K562 (cell line): ENCODE results near the gene DEFB114. TPM values are rescaled to one million over a fixed set of nuclear protein-coding genes. Genes with fewer than 3 reads are reported as not detected.
A peak's percentile ranks its signal among the peaks of the same experiment; 100 is the strongest.

Source experiments
- ATAC-seq: fragments of 200-7000 bp; cut with Tn5 transposase; 3 replicates; pipeline ENCODE4 v1.9.1; 2020; ENCODE audit warnings: moderate library complexity
- BruUV-seq: library from RNA; stranded (reverse); fragments of 400-500 nt; replicated peaks from 2 replicates; lab custom pipeline; 2021; lab: Mats Ljungman, UMichigan
- CTCF ChIA-PET: fragments of 300-600 bp; formaldehyde crosslinking; extraction: SDS; loops from one replicate; lab custom pipeline; 2021; ENCODE audit warnings: low intra/inter-chr PET ratio; lab: Yijun Ruan, JAX
- POLR2A ChIA-PET: fragments of 300-600, 350-650 bp; sonication (Branson Sonifier 250); formaldehyde crosslinking; extraction: SDS; loops from one replicate; lab custom pipeline; 2021; ENCODE audit warnings: antibody characterized with exemption, inconsistent platforms; lab: Yijun Ruan, JAX
- DNase-seq, 4 experiments: peaks; one replicate each; pipeline versions ENCODE4 v3.0.0 to v3.0.0-alpha.2; 2011 to 2018; ENCODE audit warnings: low spot score in 3 of 4, mixed read lengths in 3 of 4; ENCODE audit errors: extremely low read depth in 1 of 4
- FAIRE-seq: peaks from 2 replicates; lab custom pipeline; 2011; peaks lifted over from hg19 to GRCh38; lab: Jason Lieb, UNC
- H2AFZ ChIP-seq: 2 replicates; pipeline ENCODE4 v1.6.0; 2011; ENCODE audit warnings: low read depth, low read length, control low read depth, inconsistent platforms
- H3K27ac ChIP-seq: fragments of 200-600 bp; 3 replicates; pipeline ENCODE4 v1.8.0; 2011; ENCODE audit warnings: low read depth, mild to moderate bottlenecking, control low read depth, inconsistent platforms, low read length, moderate library complexity, mixed read lengths; ENCODE audit errors: extremely low read depth
- H3K27me3 ChIP-seq, 2 experiments: fragments of 300-600 bp in 1 of 2; 2 replicates in 1 of 2; 3 replicates in 1 of 2; pipeline versions ENCODE4 v1.6.0 to v1.8.0; 2011; ENCODE audit warnings: inconsistent platforms in 2 of 2, low read length in 2 of 2, mild to moderate bottlenecking in 1 of 2, mixed read lengths in 1 of 2, moderate library complexity in 1 of 2; ENCODE audit not compliant: control insufficient read depth in 2 of 2, insufficient read depth in 2 of 2
- H3K36me3 ChIP-seq: fragments of 300-600 bp; 3 replicates; pipeline ENCODE4 v1.8.0; 2011; ENCODE audit warnings: mild to moderate bottlenecking, low read length, inconsistent platforms; ENCODE audit not compliant: control insufficient read depth, insufficient read depth
- H3K4me1 ChIP-seq, 2 experiments: fragments of 200-600 bp in 1 of 2; replicated peaks in 1 of 2; 2 replicates in 1 of 2; 3 replicates in 1 of 2; pipeline versions ENCODE4 v1.5.1 to v1.8.0; 2011; ENCODE audit warnings: inconsistent platforms in 2 of 2, low read length in 2 of 2, mild to moderate bottlenecking in 1 of 2, mixed read lengths in 1 of 2, moderate library complexity in 1 of 2; ENCODE audit not compliant: control insufficient read depth in 2 of 2, insufficient read depth in 2 of 2
- H3K4me2 ChIP-seq: 2 replicates; pipeline ENCODE4 v1.6.1; 2011; ENCODE audit warnings: low read length, control low read depth, inconsistent platforms, mixed read lengths; ENCODE audit not compliant: insufficient read depth
- H3K4me3 ChIP-seq: fragments of 200-600 bp; sonication (generic), shearing (Covaris generic); 2 replicates; pipeline ENCODE4 v1.5.1; 2016; ENCODE audit warnings: control low read depth, inconsistent platforms
- H3K79me2 ChIP-seq: fragments of 200-600 bp; 3 replicates; pipeline ENCODE4 v1.8.0; 2011; ENCODE audit warnings: low read length, inconsistent platforms; ENCODE audit not compliant: control insufficient read depth, insufficient read depth
- H3K9ac ChIP-seq, 2 experiments: 2 replicates each; pipeline versions ENCODE4 v1.6.0 to v1.6.1; 2011; ENCODE audit warnings: low read depth in 2 of 2, low read length in 2 of 2, control low read depth in 1 of 2, inconsistent platforms in 1 of 2, mild to moderate bottlenecking in 1 of 2, mixed read lengths in 1 of 2; ENCODE audit not compliant: insufficient read depth in 1 of 2
- H3K9me1 ChIP-seq: one replicate; pipeline ENCODE4 v1.6.0; 2011; ENCODE audit warnings: inconsistent platforms, mild to moderate bottlenecking, low read length, moderate library complexity; ENCODE audit not compliant: control insufficient read depth, insufficient read depth
- H3K9me3 ChIP-seq: replicated peaks from 2 replicates; pipeline ENCODE4 v1.5.1; 2011; ENCODE audit warnings: low read depth, low read length, inconsistent platforms; ENCODE audit not compliant: control insufficient read depth, insufficient read depth
- H4K20me1 ChIP-seq: replicated peaks from 2 replicates; pipeline ENCODE4 v1.6.1; 2011; ENCODE audit warnings: low read length, inconsistent platforms, mixed read lengths; ENCODE audit not compliant: control insufficient read depth, insufficient read depth
- ATF3 ChIP-seq, 2 experiments: fragments of 450-650 bp in 1 of 2; sonication (generic) in 1 of 2; formaldehyde crosslinking in 1 of 2; IDR thresholded peaks in 1 of 2; conservative IDR thresholded peaks in 1 of 2; 2 replicates each; pipeline versions ENCODE4 v1.6.1 to v1.8.1; 2016 to 2023; ENCODE audit warnings: mild to moderate bottlenecking in 2 of 2, moderate library complexity in 2 of 2, inconsistent platforms in 1 of 2, missing genetic modification reagents in 1 of 2
- ATF7 ChIP-seq: fragments of 450-650 bp; IDR thresholded peaks from 2 replicates; pipeline ENCODE4 v1.7.1; 2014; ENCODE audit warnings: mild to moderate bottlenecking, moderate library complexity
- CEBPB ChIP-seq: fragments of 450-650 bp; IDR thresholded peaks from 2 replicates; pipeline ENCODE4 v1.6.1; 2016; ENCODE audit warnings: missing genetic modification characterization, missing compliant biosample characterization
- CEBPG ChIP-seq, 3 experiments: fragments of 200-800 bp in 1 of 3; sonication (Bioruptor generic) in 1 of 3; sonication (generic) in 1 of 3; formaldehyde crosslinking in 1 of 3; IDR thresholded peaks in 2 of 3; conservative IDR thresholded peaks in 1 of 3; 2 replicates each; pipeline versions ENCODE4 v1.6.1 to v1.8.0; 2016 to 2022; ENCODE audit warnings: missing compliant biosample characterization in 2 of 3, missing genetic modification characterization in 2 of 3, mild to moderate bottlenecking in 1 of 3, missing genetic modification reagents in 1 of 3
- MECOM ChIP-seq: fragments of 250-450 bp; sonication (Bioruptor Pico); IDR thresholded peaks from 2 replicates; pipeline ENCODE4 v1.8.0; 2022; ENCODE audit warnings: inconsistent platforms
- TRIM24 ChIP-seq, 2 experiments: fragments of 450-650 bp; IDR thresholded peaks; 2 replicates each; pipeline ENCODE4 v1.6.1; 2016
- ZBTB2 ChIP-seq: fragments of 450-650 bp; IDR thresholded peaks from 2 replicates; pipeline ENCODE4 v1.6.1; 2016; ENCODE audit warnings: antibody characterized with exemption
- ZNF318 ChIP-seq, 2 experiments: fragments of 450-650 bp; IDR thresholded peaks; 2 replicates each; pipeline ENCODE4 v1.6.1; 2016; ENCODE audit warnings: mild to moderate bottlenecking in 2 of 2, borderline replicate concordance in 1 of 2, low read depth in 1 of 2, moderate library complexity in 1 of 2
- WGBS: fragments of 100-300 bp; shearing (Covaris generic); methylation state at CpG from one replicate; pipeline ENCODE4 v1.1.6; 2016; ENCODE audit warnings: low coverage, mixed read lengths; ENCODE audit not compliant: insufficient coverage; ENCODE audit errors: missing lambda C conversion rate; 5-methylcytosine and 5-hydroxymethylcytosine counted together
- in situ Hi-C: fragments of 300-500 bp; cut with MboI; formaldehyde crosslinking; loops from 4 replicates; pipeline ENCODE4 v1.15.0; 2018; ENCODE audit warnings: inconsistent platforms, mixed read lengths
- intact Hi-C: fragments of 100-400 bp; cut with micrococcal nuclease; formaldehyde crosslinking; loops from 2 replicates; pipeline ENCODE4 v1.14.2; 2022
- polyA plus RNA-seq, 8 experiments: library from polyadenylated mRNA; depleted of rRNA in 4 of 8; stranded (reverse) in 5 of 8; unstranded in 3 of 8; fragments of >200 nt; fragmentation: Nextera tagmentation in 2 of 8; fragmentation: Illumina TruSeq in 1 of 8; extraction: Ambion mirVana in 2 of 8; extraction: Trizol in 1 of 8; gene quantifications; 2 replicates each; pipeline versions ENCODE4 v1.2.1 to v1.2.3, GENCODE V29; 2011 to 2014; ENCODE audit warnings: inconsistent platforms in 1 of 8, missing spikeins in 1 of 8
- total RNA-seq, 7 experiments: library from RNA; depleted of rRNA in 6 of 7; stranded (reverse); fragments of >200 nt in 6 of 7; fragmentation: Illumina TruSeq in 2 of 7; extraction: Trizol in 2 of 7; gene quantifications; 2 replicates each; pipeline versions ENCODE4 v1.2.1 to v1.2.3, GENCODE V29; 2011 to 2021; ENCODE audit warnings: low replicate concordance in 1 of 7

The DEFB114 gene
- total and polyA plus RNA-seq, 9 of the 15 experiments (the other 6 are each of a cell fraction or from before 2014, with no cell fraction given), result not detected

- Histone ChIP-seq H3K4me3 (no peak overlapping the region), H3K79me2 (peaks cover 13% of the 10 kb centered on the region), H3K9me3 (no peaks in the 10 kb centered on the region), H3K27ac (no peak overlapping the region), H4K20me1 (no peaks in the 10 kb centered on the region), H3K9ac (no peak overlapping the region), H3K27me3 (no peaks in the 10 kb centered on the region), H3K9me1 (no peaks in the 10 kb centered on the region), H3K36me3 (no peaks in the 10 kb centered on the region), H3K4me2 (no peak overlapping the region), H2AFZ (no peak overlapping the region), H3K4me1 (no peaks in the 10 kb centered on the region)
- no peak for FAIRE-seq
- no peak for ATAC-seq
- BruUV-seq, result no TSS peak
- intact Hi-C loops, result loop anchor here (5.0 kb wide), 1 partner anchor 310 kb away; the partner anchor contains the start of gene RHAG
- in situ Hi-C loops, result no loop called here
- ChIA-PET CTCF (no interaction called here), POLR2A (interaction anchor here (1.2 kb wide), 1 partner anchor 17 kb away, joined by 4 read pairs; no protein-coding TSS in a partner anchor)
- DNase-seq, result no peak
- 57% methylated on average over 2 of the region's 2 CpGs for WGBS
- 0 out of 4 replicates have a peak, but pooled peaks of 1 of the 2 experiments have one; percentile 43 for TF ChIP-seq ZNF318 (IDR thresholded peaks at IDR 0.05; ENCODE audit: borderline replicate concordance in 1 of 2, low read depth in 1 of 2)
- TF ChIP-seq MECOM (CRISPR knock-in tag), result 0 out of 2 replicates have a peak, but pooled peaks have one; percentile 27
- TF ChIP-seq ATF7, result 0 out of 2 replicates have a peak, but pooled peaks have one; percentile 31
- no peak for TF ChIP-seq ZBTB2
- peak in 1 of 2 experiments; percentile 54; a peak in 2 of 4 replicates for TF ChIP-seq TRIM24 (IDR thresholded peaks at IDR 0.05)
- peak; percentile 96 for TF ChIP-seq ATF3 (IDR thresholded peaks at IDR 0.05)
- TF ChIP-seq ATF3 (CRISPR knock-in tag; conservative IDR thresholded peaks at IDR 0.05), result no peak
- TF ChIP-seq CEBPB (tag), result peak; percentile 81
- TF ChIP-seq CEBPG (CRISPR knock-in tag; IDR thresholded peaks at IDR 0.05), result peak; percentile 65
- peak; percentile 80 to 94 for TF ChIP-seq CEBPG (tag; conservative IDR thresholded peaks at IDR 0.05 in 1 of 2, IDR thresholded peaks at IDR 0.05 in 1 of 2)
Measured at GRCh38 chr6:49946835-49947234, 17.1 kb downstream of the DEFB114 start.
